DOHH2 (cell line): ENCODE data around the gene SMYD1.
"Not testable (repeated sequence)": the region's sequence is repeated elsewhere in the genome, so short reads cannot be mapped to it uniquely, and the experiment has no call there.

Experiments used
- H3F3A ChIP-seq: fragments of 200-600 bp; sonication (generic), shearing (Covaris generic); 2 replicates; pipeline ENCODE4 v1.6.0; 2016; ENCODE audit warnings: antibody characterized with exemption, mild to moderate bottlenecking; ENCODE audit not compliant: control insufficient read depth, insufficient read depth
- H3K27ac ChIP-seq: fragments of 200-600 bp; sonication (generic); 2 replicates; pipeline ENCODE4 v1.5.1; 2014; ENCODE audit warnings: low read depth, mild to moderate bottlenecking, low read length, moderate library complexity
- H3K27me3 ChIP-seq: fragments of 200-600 bp; sonication (generic); 2 replicates; pipeline ENCODE4 v1.6.1; 2014; ENCODE audit warnings: mild to moderate bottlenecking, low read length, mixed read lengths; ENCODE audit not compliant: control insufficient read depth
- H3K36me3 ChIP-seq: fragments of 200-600 bp; sonication (generic); 2 replicates; pipeline ENCODE4 v1.6.1; 2014; ENCODE audit warnings: mild to moderate bottlenecking, low read length, moderate library complexity, mixed read lengths; ENCODE audit not compliant: control insufficient read depth
- H3K4me1 ChIP-seq: fragments of 200-600 bp; sonication (generic); 2 replicates; pipeline ENCODE4 v1.6.1; 2014; ENCODE audit warnings: mild to moderate bottlenecking, low read length, mixed read lengths; ENCODE audit not compliant: control insufficient read depth
- H3K4me2 ChIP-seq: fragments of 200-600 bp; sonication (generic); 2 replicates; pipeline ENCODE4 v1.6.0; 2014; ENCODE audit warnings: mild to moderate bottlenecking, low read length, moderate library complexity
- H3K4me3 ChIP-seq: fragments of 200-600 bp; sonication (generic); 2 replicates; pipeline ENCODE4 v1.5.1; 2014; ENCODE audit warnings: mild to moderate bottlenecking, low read length, mixed read lengths
- H3K79me2 ChIP-seq: fragments of 200-600 bp; sonication (generic); 2 replicates; pipeline ENCODE4 v1.6.1; 2014; ENCODE audit warnings: mild to moderate bottlenecking, low read length, mixed read lengths; ENCODE audit not compliant: control insufficient read depth
- H3K9me2 ChIP-seq: fragments of 200-600 bp; sonication (generic); replicated peaks from 2 replicates; pipeline ENCODE4 v1.6.1; 2014; ENCODE audit warnings: mild to moderate bottlenecking, low read length, mixed read lengths; ENCODE audit not compliant: control insufficient read depth
- H3K9me3 ChIP-seq: fragments of 200-600 bp; sonication (generic); 2 replicates; pipeline ENCODE4 v1.6.1; 2014; ENCODE audit warnings: antibody characterized with exemption, low read length, mixed read lengths; ENCODE audit not compliant: control insufficient read depth, insufficient read depth
- H4K20me1 ChIP-seq: fragments of 200-600 bp; sonication (generic); 2 replicates; pipeline ENCODE4 v1.6.0; 2014; ENCODE audit warnings: low read depth, mild to moderate bottlenecking, antibody characterized with exemption, low read length, moderate library complexity; ENCODE audit not compliant: control insufficient read depth, insufficient read depth
- EZH2phosphoT487 ChIP-seq: fragments of 200-600 bp; sonication (generic); IDR thresholded peaks from 2 replicates; pipeline ENCODE4 v1.6.1; 2017; ENCODE audit warnings: borderline replicate concordance, mild to moderate bottlenecking, antibody characterized with exemption, low read length, moderate library complexity, mixed read lengths
- TF ChIP-seq, protein P1 (sequence below): fragments of 200-600 bp; sonication (generic); IDR thresholded peaks from one replicate; pipeline ENCODE4 v1.5.1; 2014; ENCODE audit warnings: antibody characterized with exemption, mild to moderate bottlenecking, low read depth, low read length; ENCODE audit not compliant: poor library complexity, severe bottlenecking

The SMYD1 gene

DNA sequence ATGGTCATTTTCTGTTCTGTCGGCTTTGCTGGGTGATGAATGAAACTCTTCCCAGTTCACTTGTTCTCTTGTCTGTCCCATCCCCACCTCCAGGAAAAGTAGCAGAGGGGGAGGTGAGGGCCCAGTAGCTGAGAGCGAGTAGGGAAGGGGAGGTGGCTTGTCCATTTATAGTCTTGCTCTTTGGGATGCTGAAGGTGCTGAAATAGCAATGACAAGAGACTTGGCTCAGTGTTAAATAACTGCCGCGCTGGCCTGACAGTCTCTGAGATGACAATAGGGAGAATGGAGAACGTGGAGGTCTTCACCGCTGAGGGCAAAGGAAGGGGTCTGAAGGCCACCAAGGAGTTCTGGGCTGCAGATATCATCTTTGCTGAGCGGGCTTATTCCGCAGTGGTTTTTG lies at the start of gene SMYD1:
TSS of gene SMYD1 (plus strand) at position 228 of the 400 bp plus-strand sequence. CDS start at position 268, 40 bp downstream.
- Histone ChIP-seq H3K4me1 (no peaks in the 10 kb centered on the region), H3K4me2 (no peak within 1 kb of the TSS), H4K20me1 (no peaks in the 10 kb centered on the region), H3K27me3 (no peaks in the 10 kb centered on the region), H3K4me3 (no peak within 1 kb of the TSS), H3K9me3 (no peaks in the 10 kb centered on the region), H3K27ac (no peak within 1 kb of the TSS), H3K79me2 (no peaks in the 10 kb centered on the region), H3K9me2 (no peaks in the 10 kb centered on the region), H3K36me3 (no peaks in the 10 kb centered on the region), H3F3A (no peaks in the 10 kb centered on the region)
- no peak for TF ChIP-seq EZH2phosphoT487
- TF ChIP-seq, protein P1, sequence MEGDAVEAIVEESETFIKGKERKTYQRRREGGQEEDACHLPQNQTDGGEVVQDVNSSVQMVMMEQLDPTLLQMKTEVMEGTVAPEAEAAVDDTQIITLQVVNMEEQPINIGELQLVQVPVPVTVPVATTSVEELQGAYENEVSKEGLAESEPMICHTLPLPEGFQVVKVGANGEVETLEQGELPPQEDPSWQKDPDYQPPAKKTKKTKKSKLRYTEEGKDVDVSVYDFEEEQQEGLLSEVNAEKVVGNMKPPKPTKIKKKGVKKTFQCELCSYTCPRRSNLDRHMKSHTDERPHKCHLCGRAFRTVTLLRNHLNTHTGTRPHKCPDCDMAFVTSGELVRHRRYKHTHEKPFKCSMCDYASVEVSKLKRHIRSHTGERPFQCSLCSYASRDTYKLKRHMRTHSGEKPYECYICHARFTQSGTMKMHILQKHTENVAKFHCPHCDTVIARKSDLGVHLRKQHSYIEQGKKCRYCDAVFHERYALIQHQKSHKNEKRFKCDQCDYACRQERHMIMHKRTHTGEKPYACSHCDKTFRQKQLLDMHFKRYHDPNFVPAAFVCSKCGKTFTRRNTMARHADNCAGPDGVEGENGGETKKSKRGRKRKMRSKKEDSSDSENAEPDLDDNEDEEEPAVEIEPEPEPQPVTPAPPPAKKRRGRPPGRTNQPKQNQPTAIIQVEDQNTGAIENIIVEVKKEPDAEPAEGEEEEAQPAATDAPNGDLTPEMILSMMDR: no peak

GRCh38 chr2:88018077-88018805 lies 49.4 kb upstream of the SMYD1 start:
- H3K4me2 ChIP-seq, H4K20me1 ChIP-seq, H3K27ac ChIP-seq, H3K27me3 ChIP-seq, H3K36me3 ChIP-seq, H3K79me2 ChIP-seq, H3K9me2 ChIP-seq, H3K4me3 ChIP-seq: not testable (repeated sequence)
- Histone ChIP-seq H3K9me3 (peaks cover 15% of the 10 kb centered on the region), H3F3A (peaks cover 14% of the 10 kb centered on the region), H3K4me1 (peaks cover 18% of the 10 kb centered on the region)

DNA sequence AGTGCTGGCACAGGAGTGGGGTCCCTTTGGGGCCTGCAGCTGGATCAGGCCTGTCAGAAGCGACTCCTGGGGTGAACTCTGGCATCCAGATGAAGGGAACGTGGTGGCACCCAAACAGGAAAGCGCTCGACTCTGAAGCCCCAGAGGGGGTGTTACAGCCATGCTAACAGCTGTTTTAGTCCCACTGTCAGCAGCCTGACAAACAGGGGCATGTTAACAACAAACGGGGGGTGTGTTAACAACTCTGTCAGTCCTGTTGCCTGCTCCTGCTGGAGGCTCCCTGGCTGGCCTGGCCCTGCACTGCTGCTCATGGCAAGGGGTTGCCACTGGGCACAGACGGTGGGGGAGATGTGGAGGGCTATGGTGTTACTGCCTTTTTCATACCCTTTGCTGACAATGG lies 48.7 kb upstream of the SMYD1 start:
- Histone ChIP-seq H3F3A (peaks cover 15% of the 10 kb centered on the region), H3K4me2 (no peak overlapping the region), H3K9me3 (peaks cover 15% of the 10 kb centered on the region)

GRCh38 chr2:88019985-88020384 lies 47.6 kb upstream of the SMYD1 start:
- H3K4me2 ChIP-seq: no peak overlapping the region
- no peaks in the 10 kb centered on the region for H4K20me1 ChIP-seq
- TF ChIP-seq EZH2phosphoT487: no peak
- TF ChIP-seq, protein P1: no peak
- peaks cover 13% of the 10 kb centered on the region for H3F3A ChIP-seq
- peaks cover 15% of the 10 kb centered on the region for H3K9me3 ChIP-seq
- H3K79me2 ChIP-seq: peaks cover 5% of the 10 kb centered on the region; the same call in 1 of the 2 replicates
- H3K9me2 ChIP-seq: no peaks in the 10 kb centered on the region
- H3K4me3 ChIP-seq: no peak overlapping the region
- H3K27me3 ChIP-seq: no peaks in the 10 kb centered on the region
- no peak overlapping the region for H3K27ac ChIP-seq
- H3K36me3 ChIP-seq: peaks cover 3% of the 10 kb centered on the region; the same call in 1 of the 2 replicates
- H3K4me1 ChIP-seq: peaks cover 18% of the 10 kb centered on the region

More for the DNA sequence above, 48.7 kb upstream of the SMYD1 start:
- Histone ChIP-seq H3K27ac (no peak overlapping the region), H3K9me2 (no peaks in the 10 kb centered on the region), H3K4me3 (no peak overlapping the region), H3K27me3 (no peaks in the 10 kb centered on the region), H3K4me1 (peaks cover 18% of the 10 kb centered on the region), H3K79me2 (peaks cover 5% of the 10 kb centered on the region; the same call in 1 of the 2 replicates), H4K20me1 (no peaks in the 10 kb centered on the region), H3K36me3 (peaks cover 3% of the 10 kb centered on the region; the same call in 1 of the 2 replicates)
- TF ChIP-seq EZH2phosphoT487: no peak
- TF ChIP-seq, protein P1: no peak
